Mesendoderm (in vitro differentiated cells): ENCODE measurements around the gene GALNT13.

Experiments
- DNase-seq: peaks from one replicate; pipeline ENCODE4 v3.0.0; 2013
- H2AK5ac ChIP-seq: 2 replicates; pipeline ENCODE4 v1.6.1; 2013; ENCODE audit warnings: low read length, inconsistent platforms
- H2BK120ac ChIP-seq: 2 replicates; pipeline ENCODE4 v1.6.1; 2013; ENCODE audit warnings: low read depth, mild to moderate bottlenecking, low read length, moderate library complexity, mixed read lengths
- H2BK15ac ChIP-seq: replicated peaks from 2 replicates; pipeline ENCODE4 v1.6.1; 2013; ENCODE audit warnings: low read depth, mild to moderate bottlenecking, moderate library complexity
- H2BK5ac ChIP-seq: 2 replicates; pipeline ENCODE4 v1.6.1; 2013; ENCODE audit warnings: low read length, inconsistent platforms
- H3K18ac ChIP-seq: 2 replicates; pipeline ENCODE4 v1.6.1; 2013; ENCODE audit warnings: mild to moderate bottlenecking, low read length, mixed read lengths
- H3K23ac ChIP-seq: one replicate; pipeline ENCODE4 v1.6.1; 2013; ENCODE audit warnings: low read length
- H3K27ac ChIP-seq: 2 replicates; pipeline ENCODE4 v1.5.1; 2013; ENCODE audit warnings: low read depth, mild to moderate bottlenecking, inconsistent platforms, low read length, moderate library complexity
- H3K27me3 ChIP-seq: 2 replicates; pipeline ENCODE4 v1.6.1; 2013; ENCODE audit warnings: low read length, control low read depth, mild to moderate bottlenecking, inconsistent platforms; ENCODE audit not compliant: insufficient read depth, poor library complexity
- H3K36me3 ChIP-seq: 2 replicates; pipeline ENCODE4 v1.6.1; 2013; ENCODE audit warnings: low read length, inconsistent platforms; ENCODE audit not compliant: control insufficient read depth, insufficient read depth
- H3K4ac ChIP-seq: one replicate; pipeline ENCODE4 v1.6.1; 2013; ENCODE audit warnings: low read depth, mild to moderate bottlenecking, low read length, moderate library complexity
- H3K4me1 ChIP-seq: 2 replicates; pipeline ENCODE4 v1.6.1; 2013; ENCODE audit warnings: low read depth, low read length, inconsistent platforms; ENCODE audit not compliant: control insufficient read depth
- H3K4me2 ChIP-seq: 2 replicates; pipeline ENCODE4 v1.6.1; 2013; ENCODE audit warnings: low read length
- H3K4me3 ChIP-seq: 2 replicates; pipeline ENCODE4 v1.5.1; 2013; ENCODE audit warnings: mild to moderate bottlenecking, low read length
- H3K56ac ChIP-seq: one replicate; pipeline ENCODE4 v1.6.1; 2013; ENCODE audit warnings: low read length
- H3K79me1 ChIP-seq: 2 replicates; pipeline ENCODE4 v1.6.1; 2013; ENCODE audit warnings: low read length, inconsistent platforms
- H3K79me2 ChIP-seq: 2 replicates; pipeline ENCODE4 v1.6.1; 2013; ENCODE audit warnings: mild to moderate bottlenecking, low read length; ENCODE audit not compliant: control insufficient read depth, insufficient read depth
- H3K9ac ChIP-seq: 2 replicates; pipeline ENCODE4 v1.6.1; 2013; ENCODE audit warnings: low read length, inconsistent platforms
- H4K5ac ChIP-seq: one replicate; pipeline ENCODE4 v1.6.1; 2013; ENCODE audit warnings: low read length
- H4K8ac ChIP-seq: one replicate; pipeline ENCODE4 v1.6.1; 2013; ENCODE audit warnings: low read depth, mild to moderate bottlenecking, control low read depth, low read length, moderate library complexity
- WGBS: extraction: QIAGEN DNeasy Blood & Tissue Kit; methylation state at CpG from one replicate; pipeline ENCODE4 v1.1.7; 2013; ENCODE audit warnings: low lambda C conversion rate, missing lambda C conversion rate; ENCODE audit not compliant: insufficient coverage; ENCODE audit errors: extremely low coverage; 5-methylcytosine and 5-hydroxymethylcytosine counted together

The GALNT13 gene

GRCh38 chr2:154207288-154208047, 335.7 kb downstream of the GALNT13 start:
- Histone ChIP-seq H3K9ac (no peak overlapping the region), H3K79me1 (no peaks in the 10 kb centered on the region), H4K8ac (no peak overlapping the region), H2AK5ac (no peak overlapping the region), H4K5ac (no peak overlapping the region), H3K4ac (no peak overlapping the region), H2BK120ac (no peak overlapping the region), H3K27ac (no peak overlapping the region), H2BK5ac (no peak overlapping the region), H3K27me3 (no peaks in the 10 kb centered on the region), H2BK15ac (no peak overlapping the region), H3K4me1 (no peaks in the 10 kb centered on the region), H3K18ac (no peak overlapping the region), H3K79me2 (no peaks in the 10 kb centered on the region), H3K4me2 (no peak overlapping the region), H3K36me3 (no peaks in the 10 kb centered on the region), H3K4me3 (no peak overlapping the region), H3K23ac (no peak overlapping the region), H3K56ac (no peak overlapping the region)
- DNase-seq: no peak
- WGBS: no CpG with 5 or more reads among the region's 2 CpGs

- no CpG with 5 or more reads among the region's 1 CpG for WGBS
- Histone ChIP-seq H2BK120ac (no peak overlapping the region), H2AK5ac (no peak overlapping the region)
These were observed 352.0 kb downstream of the GALNT13 start for GRCh38 chr2:154223726-154224125.

GRCh38 chr2:154226931-154227330, 355.2 kb downstream of the GALNT13 start:
- no CpG with 5 or more reads among the region's 2 CpGs for WGBS
- no peak overlapping the region for H3K56ac ChIP-seq
- H4K5ac ChIP-seq: no peak overlapping the region
- H2BK5ac ChIP-seq: no peak overlapping the region
- no peak overlapping the region for H2BK120ac ChIP-seq
- H3K79me1 ChIP-seq: no peaks in the 10 kb centered on the region
- H3K4me2 ChIP-seq: no peak overlapping the region
- no peaks in the 10 kb centered on the region for H3K36me3 ChIP-seq
- H3K79me2 ChIP-seq: no peaks in the 10 kb centered on the region
- no peak overlapping the region for H3K27ac ChIP-seq
- H3K9ac ChIP-seq: no peak overlapping the region
- no peak overlapping the region for H4K8ac ChIP-seq
- no peak overlapping the region for H3K23ac ChIP-seq
- no peaks in the 10 kb centered on the region for H3K4me1 ChIP-seq
- no peak overlapping the region for H3K18ac ChIP-seq
- no peak overlapping the region for H2AK5ac ChIP-seq
- no peaks in the 10 kb centered on the region for H3K27me3 ChIP-seq
- DNase-seq: no peak
- H2BK15ac ChIP-seq: no peak overlapping the region
- H3K4ac ChIP-seq: no peak overlapping the region
- no peak overlapping the region for H3K4me3 ChIP-seq

More at GRCh38 chr2:154223726-154224125, 352.0 kb downstream of the GALNT13 start:
- H3K4me2 ChIP-seq: no peak overlapping the region
- no peaks in the 10 kb centered on the region for H3K79me2 ChIP-seq
- H3K79me1 ChIP-seq: no peaks in the 10 kb centered on the region
- no peak overlapping the region for H3K18ac ChIP-seq
- no peak overlapping the region for H4K5ac ChIP-seq
- no peaks in the 10 kb centered on the region for H3K4me1 ChIP-seq
- H3K36me3 ChIP-seq: no peaks in the 10 kb centered on the region
- H4K8ac ChIP-seq: no peak overlapping the region
- H3K4ac ChIP-seq: no peak overlapping the region
- DNase-seq: no peak
- H2BK5ac ChIP-seq: no peak overlapping the region
- no peak overlapping the region for H3K4me3 ChIP-seq
- no peaks in the 10 kb centered on the region for H3K27me3 ChIP-seq
- H3K27ac ChIP-seq: no peak overlapping the region
- no peak overlapping the region for H3K56ac ChIP-seq
- no peak overlapping the region for H2BK15ac ChIP-seq
- H3K9ac ChIP-seq: no peak overlapping the region
- H3K23ac ChIP-seq: no peak overlapping the region

DNA sequence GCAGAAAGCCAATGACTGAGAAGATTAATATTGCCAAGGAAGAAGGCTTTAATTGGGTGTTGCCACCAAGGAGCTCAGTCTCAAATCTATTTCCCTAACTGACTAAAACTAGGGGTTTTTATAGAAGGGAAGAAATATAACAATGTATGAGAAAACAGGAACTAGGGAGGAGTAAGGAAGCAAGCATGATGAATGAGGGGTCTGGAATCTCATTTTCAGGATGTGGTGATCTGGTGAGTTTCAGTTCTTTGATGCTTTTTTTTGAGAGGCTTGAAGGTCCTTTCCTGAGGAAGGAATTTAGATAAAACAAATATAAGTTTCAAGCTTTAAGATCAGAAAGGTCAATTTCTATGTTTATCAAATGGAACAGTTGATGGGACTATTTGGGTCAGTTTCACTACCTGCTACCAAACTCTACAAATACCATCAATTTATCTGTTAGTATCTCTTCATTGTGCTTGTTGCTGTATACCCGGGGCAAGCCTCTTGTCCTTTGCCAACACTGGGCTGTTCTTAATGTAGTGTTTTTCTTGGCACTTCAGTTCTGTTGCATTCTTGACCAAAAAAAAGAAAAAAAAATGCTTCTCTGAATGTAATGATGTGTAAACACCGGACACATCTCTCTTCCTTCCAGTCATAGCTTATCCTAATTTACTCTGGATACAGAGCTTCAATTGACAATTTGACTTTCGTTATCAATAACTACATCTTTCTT, 357.0 kb downstream of the GALNT13 start:
- Histone ChIP-seq H3K27me3 (no peaks in the 10 kb centered on the region), H3K36me3 (no peaks in the 10 kb centered on the region), H3K27ac (no peak overlapping the region), H4K8ac (no peak overlapping the region), H2BK15ac (no peak overlapping the region), H3K23ac (no peak overlapping the region), H2BK5ac (no peak overlapping the region), H3K79me2 (no peaks in the 10 kb centered on the region), H4K5ac (no peak overlapping the region), H3K4me3 (no peak overlapping the region), H2AK5ac (no peak overlapping the region), H2BK120ac (no peak overlapping the region), H3K79me1 (no peaks in the 10 kb centered on the region), H3K9ac (no peak overlapping the region), H3K4ac (no peak overlapping the region), H3K18ac (no peak overlapping the region), H3K4me1 (no peaks in the 10 kb centered on the region), H3K4me2 (no peak overlapping the region), H3K56ac (no peak overlapping the region)
- no CpG with 5 or more reads among the region's 3 CpGs for WGBS
- no peak for DNase-seq

DNA sequence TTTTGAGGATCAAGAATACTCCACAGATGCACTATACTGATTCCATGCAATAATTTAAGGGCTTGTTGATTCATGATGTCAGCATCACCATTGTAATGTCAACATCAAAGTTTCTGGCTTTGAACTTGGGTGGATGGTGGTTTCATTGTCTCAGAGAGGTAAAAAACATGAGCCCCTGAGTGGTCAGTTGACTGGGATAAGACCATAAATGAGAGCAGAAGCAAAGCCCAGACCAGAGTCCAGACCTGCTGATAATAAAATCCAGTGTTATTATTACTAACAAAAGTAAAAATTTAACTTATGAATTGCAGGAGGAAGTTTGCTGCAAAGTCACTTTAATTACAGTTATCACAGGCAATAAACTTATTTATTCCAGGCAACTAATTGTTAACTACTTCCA, 358.2 kb downstream of the GALNT13 start:
- H3K18ac ChIP-seq: no peak overlapping the region
- H3K4me1 ChIP-seq: no peaks in the 10 kb centered on the region
- no peak overlapping the region for H3K56ac ChIP-seq
- H3K27me3 ChIP-seq: no peaks in the 10 kb centered on the region
- H2BK5ac ChIP-seq: no peak overlapping the region
- H3K4me3 ChIP-seq: no peak overlapping the region
- H4K5ac ChIP-seq: no peak overlapping the region
- no peak overlapping the region for H4K8ac ChIP-seq
- no peak overlapping the region for H2BK15ac ChIP-seq
- no peak overlapping the region for H2BK120ac ChIP-seq
- no peak for DNase-seq
- H3K79me1 ChIP-seq: no peaks in the 10 kb centered on the region
- H3K27ac ChIP-seq: no peak overlapping the region
- H3K4ac ChIP-seq: no peak overlapping the region
- H2AK5ac ChIP-seq: no peak overlapping the region
- H3K9ac ChIP-seq: no peak overlapping the region
- H3K4me2 ChIP-seq: no peak overlapping the region
- no peaks in the 10 kb centered on the region for H3K79me2 ChIP-seq
- H3K36me3 ChIP-seq: no peaks in the 10 kb centered on the region
- no peak overlapping the region for H3K23ac ChIP-seq
